Activated CD8-positive, alpha-beta T cell treated with anti-CD3 and anti-CD28 coated beads for 36 hours (primary cell): Measurements from ENCODE around the gene SUPT4H1. TPM values are rescaled to one million over a fixed set of nuclear protein-coding genes. Genes with fewer than 3 reads are reported as not detected.

Experiments
- ATAC-seq: fragments of 200-7000 bp; cut with Tn5 transposase; one replicate; pipeline ENCODE4 v1.10.0; 2021; ENCODE audit warnings: mild to moderate bottlenecking, moderate library complexity
- CTCF ChIA-PET: fragments of 350-600 bp; sonication (Branson Sonifier 250); formaldehyde crosslinking; loops from one replicate; lab custom pipeline; 2021; ENCODE audit warnings: antibody characterized with exemption; lab: Charles Lee
- POLR2A ChIA-PET: fragments of 350-600 bp; sonication (Branson Sonifier 250); formaldehyde crosslinking; loops from one replicate; lab custom pipeline; 2021; ENCODE audit warnings: antibody characterized with exemption; lab: Charles Lee
- DNase-seq: peaks from one replicate; pipeline ENCODE4 v3.0.0-alpha.2; 2020
- H3K27ac Mint-ChIP-seq: one replicate; pipeline ENCODE4 v1.8.0; 2021; ENCODE audit warnings: mild to moderate bottlenecking, mixed read lengths
- H3K27me3 Mint-ChIP-seq: one replicate; pipeline ENCODE4 v1.8.0; 2021; ENCODE audit warnings: mixed read lengths
- H3K36me3 Mint-ChIP-seq: one replicate; pipeline ENCODE4 v1.8.0; 2021; ENCODE audit warnings: low read depth, mixed read lengths
- H3K4me1 Mint-ChIP-seq: one replicate; pipeline ENCODE4 v1.8.0; 2021; ENCODE audit warnings: low read depth, mixed read lengths
- H3K4me3 Mint-ChIP-seq: one replicate; pipeline ENCODE4 v1.8.0; 2021; ENCODE audit warnings: mild to moderate bottlenecking, moderate library complexity, mixed read lengths
- H3K9me3 Mint-ChIP-seq: one replicate; pipeline ENCODE4 v1.8.0; 2021; ENCODE audit warnings: mixed read lengths
- CTCF ChIP-seq: fragments of 200-600 bp; IDR thresholded peaks from one replicate; pipeline ENCODE4 v1.8.0; 2022; ENCODE audit warnings: antibody characterized with exemption, mild to moderate bottlenecking
- intact Hi-C: fragments of 100-400 bp; cut with micrococcal nuclease; formaldehyde crosslinking; loops from one replicate; pipeline ENCODE4 v1.10.0; 2022
- total RNA-seq, 2 experiments: library from RNA; stranded (reverse); gene quantifications; one replicate each; pipeline ENCODE4 v1.2.3, GENCODE V29; 2021

Gene SUPT4H1
- total RNA-seq, 2 experiments from 2014 or later, result 104 to 110 TPM

GRCh38 chr17:58381124-58382035 lies 29.4 kb upstream of the SUPT4H1 start:
- intact Hi-C loops, result no loop called here
- H3K4me3 Mint-ChIP-seq, result no peak overlapping the region
- H3K27me3 Mint-ChIP-seq, result no peaks in the 10 kb centered on the region
- DNase-seq, result no peak
- no peaks in the 10 kb centered on the region for H3K9me3 Mint-ChIP-seq
- peak overlapping the region; percentile 65 for H3K27ac Mint-ChIP-seq
- ChIA-PET POLR2A (interaction anchor here (0.6 to 2.2 kb wide), 8 partner anchors 12 to 567 kb away, joined by 3 to 12 read pairs (median 4); partner anchors contain the start of genes RNF43 and SUPT4H1), CTCF (interaction anchor here (0.9 to 4.3 kb wide), 5 partner anchors 29 to 78 kb away, joined by 3 to 20 read pairs (median 6); partner anchors contain the start of genes RNF43 and SUPT4H1)
- no peak for TF ChIP-seq CTCF
- H3K4me1 Mint-ChIP-seq, result peaks cover 39% of the 10 kb centered on the region
- ATAC-seq, result no peak
- no peaks in the 10 kb centered on the region for H3K36me3 Mint-ChIP-seq

GRCh38 chr17:58380207-58381123 lies 28.5 kb upstream of the SUPT4H1 start:
- Mint-ChIP-seq H3K9me3 (no peaks in the 10 kb centered on the region), H3K27me3 (no peaks in the 10 kb centered on the region), H3K4me3 (no peak overlapping the region), H3K36me3 (no peaks in the 10 kb centered on the region), H3K27ac (no peak overlapping the region), H3K4me1 (peaks cover 39% of the 10 kb centered on the region)
- CTCF ChIA-PET, result interaction anchor here (0.7 to 4.3 kb wide), 5 partner anchors 10 to 145 kb away, joined by 3 to 20 read pairs (median 5); partner anchors contain the start of gene RNF43
- ATAC-seq (no peak), DNase-seq (no peak)
- intact Hi-C loops, result no loop called here
- POLR2A ChIA-PET, result interaction anchor here (0.7 to 2.8 kb wide), 7 partner anchors 11 to 53 kb away, joined by 3 to 9 read pairs (median 4); partner anchors contain the start of gene SUPT4H1
- no peak for TF ChIP-seq CTCF

GRCh38 chr17:58379511-58379824 lies 27.5 kb upstream of the SUPT4H1 start:
- ChIA-PET POLR2A (interaction anchor here (0.8 to 2.8 kb wide), 5 partner anchors 27 to 52 kb away, joined by 3 to 8 read pairs (median 4); partner anchors contain the start of gene SUPT4H1), CTCF (interaction anchor here (0.8 to 4.3 kb wide), 5 partner anchors 9 to 144 kb away, joined by 3 to 20 read pairs (median 5); partner anchors contain the start of gene RNF43)
- DNase-seq (no peak), ATAC-seq (no peak)
- Mint-ChIP-seq H3K4me3 (no peak overlapping the region), H3K36me3 (no peaks in the 10 kb centered on the region), H3K4me1 (peaks cover 39% of the 10 kb centered on the region), H3K9me3 (no peaks in the 10 kb centered on the region), H3K27ac (peak overlapping the region; percentile 41), H3K27me3 (no peaks in the 10 kb centered on the region)
- no peak for TF ChIP-seq CTCF
- intact Hi-C loops, result no loop called here

- no peaks in the 10 kb centered on the region for H3K36me3 Mint-ChIP-seq
- ChIA-PET CTCF (interaction anchor here (0.8 to 4.3 kb wide), 5 partner anchors 9 to 144 kb away, joined by 3 to 20 read pairs (median 4); partner anchors contain the start of gene RNF43), POLR2A (interaction anchor here (0.8 to 2.8 kb wide), 9 partner anchors 10 to 57 kb away, joined by 3 to 8 read pairs (median 4); partner anchors contain the start of gene SUPT4H1)
- ATAC-seq, result no peak
- no peak for DNase-seq
- no peak overlapping the region for H3K4me3 Mint-ChIP-seq
- intact Hi-C loops, result no loop called here
- peak overlapping the region; percentile 41 for H3K27ac Mint-ChIP-seq
- TF ChIP-seq CTCF, result no peak
- H3K4me1 Mint-ChIP-seq, result peaks cover 39% of the 10 kb centered on the region
- H3K27me3 Mint-ChIP-seq, result no peaks in the 10 kb centered on the region
- no peaks in the 10 kb centered on the region for H3K9me3 Mint-ChIP-seq
Measured at GRCh38 chr17:58378733-58379510, 26.9 kb upstream of the SUPT4H1 start.
